ENCODE data around the gene FA2H.

FA2H gene

DNA sequence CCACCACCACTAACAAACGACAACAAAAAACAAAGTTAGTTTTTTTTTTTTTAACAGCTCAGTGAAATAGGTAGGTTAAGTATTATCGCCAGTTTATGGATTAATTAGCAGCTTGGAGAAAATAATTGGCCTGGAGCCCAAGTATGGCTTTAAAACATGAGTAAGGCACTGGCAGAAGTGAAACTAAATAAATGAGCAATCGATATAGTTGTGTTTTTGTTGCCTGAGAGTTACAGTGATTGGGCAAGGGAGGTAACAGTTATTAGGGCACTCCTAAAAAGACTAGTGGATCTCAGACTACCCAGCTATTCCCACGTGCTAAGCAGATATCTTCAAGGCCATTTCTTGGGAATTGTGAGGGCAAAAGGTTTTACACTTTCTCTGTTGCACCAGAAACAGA, 76.4 kb downstream of the FA2H start:
- TF ChIP-seq, protein P1, sequence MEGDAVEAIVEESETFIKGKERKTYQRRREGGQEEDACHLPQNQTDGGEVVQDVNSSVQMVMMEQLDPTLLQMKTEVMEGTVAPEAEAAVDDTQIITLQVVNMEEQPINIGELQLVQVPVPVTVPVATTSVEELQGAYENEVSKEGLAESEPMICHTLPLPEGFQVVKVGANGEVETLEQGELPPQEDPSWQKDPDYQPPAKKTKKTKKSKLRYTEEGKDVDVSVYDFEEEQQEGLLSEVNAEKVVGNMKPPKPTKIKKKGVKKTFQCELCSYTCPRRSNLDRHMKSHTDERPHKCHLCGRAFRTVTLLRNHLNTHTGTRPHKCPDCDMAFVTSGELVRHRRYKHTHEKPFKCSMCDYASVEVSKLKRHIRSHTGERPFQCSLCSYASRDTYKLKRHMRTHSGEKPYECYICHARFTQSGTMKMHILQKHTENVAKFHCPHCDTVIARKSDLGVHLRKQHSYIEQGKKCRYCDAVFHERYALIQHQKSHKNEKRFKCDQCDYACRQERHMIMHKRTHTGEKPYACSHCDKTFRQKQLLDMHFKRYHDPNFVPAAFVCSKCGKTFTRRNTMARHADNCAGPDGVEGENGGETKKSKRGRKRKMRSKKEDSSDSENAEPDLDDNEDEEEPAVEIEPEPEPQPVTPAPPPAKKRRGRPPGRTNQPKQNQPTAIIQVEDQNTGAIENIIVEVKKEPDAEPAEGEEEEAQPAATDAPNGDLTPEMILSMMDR (IDR thresholded peaks at IDR 0.05; ENCODE audit: low read depth, low read length, missing control alignments), result no peak
- H3K4me3 ChIP-seq (replicated peaks; ENCODE audit: low read depth, low read length), result peak overlapping the region; percentile 5; the same call in 1 of the 2 replicates
- no peak for DNase-seq (ENCODE audit: extremely low read depth, low read depth)

DNA sequence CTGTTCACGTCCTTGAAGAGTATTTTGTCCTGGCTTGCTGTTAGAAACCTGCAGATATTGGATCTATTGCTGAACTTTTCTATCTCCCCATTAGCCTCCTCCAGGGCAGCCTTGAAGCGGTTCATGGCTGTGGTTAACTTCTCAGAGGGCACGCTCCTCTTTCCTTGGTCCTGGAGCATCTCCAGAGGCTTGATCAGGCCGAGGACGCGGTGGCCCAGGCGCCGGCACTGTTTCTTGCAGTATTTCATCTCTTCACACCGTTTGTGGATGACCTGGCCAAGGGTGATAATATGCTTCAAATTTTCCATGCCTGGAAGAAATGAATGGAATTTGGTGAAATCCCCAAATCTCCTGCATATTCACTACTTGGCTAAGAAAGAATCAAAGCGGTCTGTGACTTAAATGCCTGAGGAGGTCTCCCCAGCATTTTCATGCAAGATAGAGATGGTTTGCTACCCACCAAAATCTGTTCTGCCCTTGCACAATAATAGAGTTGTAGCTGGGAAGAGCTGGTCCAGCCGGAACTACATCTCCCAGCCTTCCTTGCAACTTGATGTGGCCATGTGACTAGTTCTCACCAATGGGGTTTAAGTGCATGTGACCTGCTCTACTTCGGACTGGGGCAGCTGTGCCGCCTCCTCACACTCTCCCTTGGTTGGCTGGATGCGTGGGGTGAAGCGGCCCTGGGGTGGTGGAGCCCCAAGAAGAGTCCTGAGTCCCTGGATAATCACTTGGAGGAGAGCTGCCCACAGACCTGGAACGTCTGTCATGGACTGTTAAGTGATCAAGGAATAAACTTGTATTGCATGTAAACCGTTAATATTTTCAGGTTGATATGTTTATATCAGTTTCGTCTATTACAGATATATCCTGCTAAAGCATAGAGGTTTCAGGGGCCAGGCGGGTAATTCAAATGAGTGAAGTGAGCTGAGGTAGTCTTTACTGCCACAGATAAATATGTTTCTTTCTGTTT, 78.9 kb downstream of the FA2H start:
- peak; percentile 81 for DNase-seq (ENCODE audit: extremely low read depth, low read depth)
- TF ChIP-seq, protein P1 (IDR thresholded peaks at IDR 0.05; ENCODE audit: low read depth, low read length, missing control alignments), result no peak
- H3K4me3 ChIP-seq (replicated peaks; ENCODE audit: low read depth, low read length), result peak overlapping the region; percentile 28

DNA sequence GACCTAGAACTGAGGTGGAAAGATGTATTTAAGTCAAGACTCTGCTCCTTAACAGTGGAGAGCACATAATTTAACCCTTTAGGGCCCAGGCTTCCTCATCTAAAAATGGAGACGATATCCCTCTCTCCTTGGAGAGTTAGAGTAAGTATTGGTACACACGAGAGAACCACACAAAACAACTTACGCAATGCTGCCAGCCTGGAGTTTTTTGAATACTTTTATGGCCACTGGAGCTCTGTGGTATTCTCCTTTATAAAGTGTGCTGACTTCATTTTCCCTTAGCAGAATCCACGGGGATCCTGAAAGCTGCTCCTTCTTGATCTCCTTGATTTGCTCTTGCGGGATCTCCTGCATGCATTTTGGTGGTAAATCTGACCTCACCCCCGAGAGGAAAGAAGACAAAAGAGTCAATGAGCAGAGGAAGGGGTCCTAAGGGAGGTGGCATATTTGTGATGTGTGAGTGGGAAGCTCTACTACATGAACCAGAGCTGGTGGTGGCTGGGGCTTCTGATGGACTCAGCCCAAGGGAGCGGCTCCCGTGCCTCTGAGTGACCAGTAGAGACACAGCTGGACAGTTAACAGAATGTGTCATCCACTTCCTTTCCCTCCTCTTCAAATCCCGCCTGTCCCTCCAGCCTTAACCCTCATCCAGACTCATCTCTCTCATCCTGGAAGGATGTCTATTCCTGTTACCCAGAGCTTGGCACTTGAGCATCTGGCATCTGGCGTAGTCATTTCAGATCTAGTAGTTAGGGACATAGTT, 83.3 kb downstream of the FA2H start:
- H3K4me3 ChIP-seq (replicated peaks; ENCODE audit: low read depth, low read length), result no peak overlapping the region
- no peak for DNase-seq (ENCODE audit: extremely low read depth, low read depth)
- TF ChIP-seq, protein P1 (IDR thresholded peaks at IDR 0.05; ENCODE audit: low read depth, low read length, missing control alignments), result no peak

DNA sequence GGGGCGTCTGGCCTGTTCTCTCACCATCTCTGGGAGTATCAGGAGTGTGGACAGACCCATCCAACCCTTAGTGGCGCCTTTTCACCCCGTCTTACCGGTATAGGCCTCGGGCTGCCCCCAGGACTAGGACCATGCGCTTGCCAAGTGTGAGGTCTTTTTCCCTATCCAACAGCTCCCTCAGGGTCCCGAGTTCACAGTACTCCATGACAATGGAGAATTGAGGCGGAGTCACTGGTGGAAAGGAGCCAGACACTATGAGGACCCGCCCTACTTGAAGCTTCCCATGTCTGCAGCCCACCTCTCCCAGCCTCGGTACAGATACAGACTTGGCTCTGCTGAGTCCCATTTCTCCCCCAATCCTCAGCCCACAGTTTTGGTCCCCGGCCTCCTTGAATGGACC, 92.1 kb downstream of the FA2H start:
- no peak for DNase-seq (ENCODE audit: extremely low read depth, low read depth)
- H3K4me3 ChIP-seq (replicated peaks; ENCODE audit: low read depth, low read length), result no peak overlapping the region
- TF ChIP-seq, protein P1 (IDR thresholded peaks at IDR 0.05; ENCODE audit: low read depth, low read length, missing control alignments), result no peak

DNA sequence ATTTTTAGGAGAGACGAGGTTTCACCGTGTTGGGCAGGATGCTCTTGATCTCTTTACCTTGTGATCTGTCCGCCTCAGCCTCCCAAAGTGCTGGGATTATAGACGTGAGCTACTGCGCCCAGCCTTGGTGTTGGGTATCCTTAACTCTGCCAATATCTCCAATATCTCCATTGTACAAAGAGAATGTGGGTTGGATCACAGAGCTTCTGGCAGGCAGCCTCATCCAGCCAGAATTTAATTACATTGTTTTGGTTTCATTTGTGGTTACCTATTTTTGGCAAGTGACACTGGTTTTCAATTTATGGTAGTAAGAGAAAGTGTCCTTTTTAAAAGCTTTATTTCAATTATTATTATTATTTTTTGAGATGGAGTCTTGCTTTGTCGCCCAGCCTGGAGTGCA, 93.9 kb downstream of the FA2H start:
- H3K4me3 ChIP-seq (replicated peaks; ENCODE audit: low read depth, low read length), result no peak overlapping the region
- no peak for DNase-seq (ENCODE audit: extremely low read depth, low read depth)

DNA sequence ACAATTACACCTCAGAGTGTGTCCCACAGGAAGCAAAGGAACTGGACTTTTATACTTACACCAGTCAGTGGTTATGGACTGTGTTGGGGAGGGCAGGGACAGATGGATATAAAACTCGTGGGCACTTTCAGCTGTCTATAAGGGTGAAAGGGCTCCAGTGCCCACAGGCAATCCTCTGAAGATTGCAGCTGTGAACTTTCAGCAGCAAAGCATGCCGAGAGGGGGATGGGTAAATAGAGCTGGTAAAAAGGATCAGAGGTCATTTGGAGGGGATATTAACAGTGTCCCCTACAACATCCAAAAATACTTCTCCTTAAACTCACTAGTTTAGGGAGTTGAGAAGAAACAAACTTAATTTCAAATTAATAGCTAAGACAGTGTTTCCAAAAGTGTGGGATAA, 94.6 kb downstream of the FA2H start:
- TF ChIP-seq, protein P1 (IDR thresholded peaks at IDR 0.05; ENCODE audit: low read depth, low read length, missing control alignments), result no peak
- no peak for DNase-seq (ENCODE audit: extremely low read depth, low read depth)
- no peak overlapping the region for H3K4me3 ChIP-seq (replicated peaks; ENCODE audit: low read depth, low read length)

More for the DNA sequence above, 93.9 kb downstream of the FA2H start:
- TF ChIP-seq, protein P1 (IDR thresholded peaks at IDR 0.05; ENCODE audit: low read depth, low read length, missing control alignments), result no peak

Measured in HFF-Myc (cell line).